ENCODE measurements around the gene PPP6R3.

The PPP6R3 gene

GRCh38 chr11:68460741-68461574 lies at the start of gene PPP6R3:
PPP6R3 (plus strand) TSS chr11:68460752; CDS start chr11:68537665, 76,913 bp downstream.
- TF ChIP-seq CSDC2 (CRISPR knock-in tag; IDR thresholded peaks at IDR 0.05) (no peak), ESRRG (CRISPR knock-in tag; IDR thresholded peaks at IDR 0.05) (no peak)
- peak; percentile 35 for ATAC-seq

- ATAC-seq: no peak
- TF ChIP-seq TOX (CRISPR knock-in tag; IDR thresholded peaks at IDR 0.05; ENCODE audit: borderline replicate concordance) (no peak), ZFP30 (CRISPR knock-in tag; IDR thresholded peaks at IDR 0.05) (no peak), ZNF8 (CRISPR knock-in tag; IDR thresholded peaks at IDR 0.05) (no peak), ZFP3 (CRISPR knock-in tag; IDR thresholded peaks at IDR 0.05) (no peak), OSR1 (CRISPR knock-in tag; IDR thresholded peaks at IDR 0.05) (no peak), BACH2 (CRISPR knock-in tag; IDR thresholded peaks at IDR 0.05; ENCODE audit: borderline replicate concordance) (no peak), RARB (CRISPR knock-in tag; IDR thresholded peaks at IDR 0.05) (no peak), PATZ1 (CRISPR knock-in tag; IDR thresholded peaks at IDR 0.05; ENCODE audit: borderline replicate concordance) (no peak), ISL1 (CRISPR knock-in tag; IDR thresholded peaks at IDR 0.05) (no peak), TCF4 (CRISPR knock-in tag; IDR thresholded peaks at IDR 0.05; ENCODE audit: borderline replicate concordance) (no peak), ZNF70 (CRISPR knock-in tag; IDR thresholded peaks at IDR 0.05) (no peak), ZC3H10 (CRISPR knock-in tag; IDR thresholded peaks at IDR 0.05) (no peak), ARNTL (CRISPR knock-in tag; IDR thresholded peaks at IDR 0.05; ENCODE audit: borderline replicate concordance, low read depth) (no peak), ZNF565 (CRISPR knock-in tag; conservative IDR thresholded peaks at IDR 0.05; ENCODE audit: low read depth) (no peak)
- TF ChIP-seq, protein P1, sequence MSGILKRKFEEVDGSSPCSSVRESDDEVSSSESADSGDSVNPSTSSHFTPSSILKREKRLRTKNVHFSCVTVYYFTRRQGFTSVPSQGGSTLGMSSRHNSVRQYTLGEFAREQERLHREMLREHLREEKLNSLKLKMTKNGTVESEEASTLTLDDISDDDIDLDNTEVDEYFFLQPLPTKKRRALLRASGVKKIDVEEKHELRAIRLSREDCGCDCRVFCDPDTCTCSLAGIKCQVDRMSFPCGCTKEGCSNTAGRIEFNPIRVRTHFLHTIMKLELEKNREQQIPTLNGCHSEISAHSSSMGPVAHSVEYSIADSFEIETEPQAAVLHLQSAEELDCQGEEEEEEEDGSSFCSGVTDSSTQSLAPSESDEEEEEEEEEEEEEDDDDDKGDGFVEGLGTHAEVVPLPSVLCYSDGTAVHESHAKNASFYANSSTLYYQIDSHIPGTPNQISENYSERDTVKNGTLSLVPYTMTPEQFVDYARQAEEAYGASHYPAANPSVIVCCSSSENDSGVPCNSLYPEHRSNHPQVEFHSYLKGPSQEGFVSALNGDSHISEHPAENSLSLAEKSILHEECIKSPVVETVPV (CRISPR knock-in tag; IDR thresholded peaks at IDR 0.05): no peak
- TF ChIP-seq, protein P2, sequence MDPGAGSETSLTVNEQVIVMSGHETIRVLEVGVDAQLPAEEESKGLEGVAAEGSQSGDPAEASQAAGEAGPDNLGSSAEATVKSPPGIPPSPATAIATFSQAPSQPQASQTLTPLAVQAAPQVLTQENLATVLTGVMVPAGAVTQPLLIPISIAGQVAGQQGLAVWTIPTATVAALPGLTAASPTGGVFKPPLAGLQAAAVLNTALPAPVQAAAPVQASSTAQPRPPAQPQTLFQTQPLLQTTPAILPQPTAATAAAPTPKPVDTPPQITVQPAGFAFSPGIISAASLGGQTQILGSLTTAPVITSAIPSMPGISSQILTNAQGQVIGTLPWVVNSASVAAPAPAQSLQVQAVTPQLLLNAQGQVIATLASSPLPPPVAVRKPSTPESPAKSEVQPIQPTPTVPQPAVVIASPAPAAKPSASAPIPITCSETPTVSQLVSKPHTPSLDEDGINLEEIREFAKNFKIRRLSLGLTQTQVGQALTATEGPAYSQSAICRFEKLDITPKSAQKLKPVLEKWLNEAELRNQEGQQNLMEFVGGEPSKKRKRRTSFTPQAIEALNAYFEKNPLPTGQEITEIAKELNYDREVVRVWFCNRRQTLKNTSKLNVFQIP (CRISPR knock-in tag; IDR thresholded peaks at IDR 0.05; ENCODE audit: borderline replicate concordance, low read depth): no peak
- TF ChIP-seq, protein P3, sequence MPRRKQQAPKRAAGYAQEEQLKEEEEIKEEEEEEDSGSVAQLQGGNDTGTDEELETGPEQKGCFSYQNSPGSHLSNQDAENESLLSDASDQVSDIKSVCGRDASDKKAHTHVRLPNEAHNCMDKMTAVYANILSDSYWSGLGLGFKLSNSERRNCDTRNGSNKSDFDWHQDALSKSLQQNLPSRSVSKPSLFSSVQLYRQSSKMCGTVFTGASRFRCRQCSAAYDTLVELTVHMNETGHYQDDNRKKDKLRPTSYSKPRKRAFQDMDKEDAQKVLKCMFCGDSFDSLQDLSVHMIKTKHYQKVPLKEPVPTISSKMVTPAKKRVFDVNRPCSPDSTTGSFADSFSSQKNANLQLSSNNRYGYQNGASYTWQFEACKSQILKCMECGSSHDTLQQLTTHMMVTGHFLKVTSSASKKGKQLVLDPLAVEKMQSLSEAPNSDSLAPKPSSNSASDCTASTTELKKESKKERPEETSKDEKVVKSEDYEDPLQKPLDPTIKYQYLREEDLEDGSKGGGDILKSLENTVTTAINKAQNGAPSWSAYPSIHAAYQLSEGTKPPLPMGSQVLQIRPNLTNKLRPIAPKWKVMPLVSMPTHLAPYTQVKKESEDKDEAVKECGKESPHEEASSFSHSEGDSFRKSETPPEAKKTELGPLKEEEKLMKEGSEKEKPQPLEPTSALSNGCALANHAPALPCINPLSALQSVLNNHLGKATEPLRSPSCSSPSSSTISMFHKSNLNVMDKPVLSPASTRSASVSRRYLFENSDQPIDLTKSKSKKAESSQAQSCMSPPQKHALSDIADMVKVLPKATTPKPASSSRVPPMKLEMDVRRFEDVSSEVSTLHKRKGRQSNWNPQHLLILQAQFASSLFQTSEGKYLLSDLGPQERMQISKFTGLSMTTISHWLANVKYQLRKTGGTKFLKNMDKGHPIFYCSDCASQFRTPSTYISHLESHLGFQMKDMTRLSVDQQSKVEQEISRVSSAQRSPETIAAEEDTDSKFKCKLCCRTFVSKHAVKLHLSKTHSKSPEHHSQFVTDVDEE (CRISPR knock-in tag; IDR thresholded peaks at IDR 0.05): no peak
Observed at GRCh38 chr11:68411501-68411991, 49.0 kb upstream of the PPP6R3 start.

DNA sequence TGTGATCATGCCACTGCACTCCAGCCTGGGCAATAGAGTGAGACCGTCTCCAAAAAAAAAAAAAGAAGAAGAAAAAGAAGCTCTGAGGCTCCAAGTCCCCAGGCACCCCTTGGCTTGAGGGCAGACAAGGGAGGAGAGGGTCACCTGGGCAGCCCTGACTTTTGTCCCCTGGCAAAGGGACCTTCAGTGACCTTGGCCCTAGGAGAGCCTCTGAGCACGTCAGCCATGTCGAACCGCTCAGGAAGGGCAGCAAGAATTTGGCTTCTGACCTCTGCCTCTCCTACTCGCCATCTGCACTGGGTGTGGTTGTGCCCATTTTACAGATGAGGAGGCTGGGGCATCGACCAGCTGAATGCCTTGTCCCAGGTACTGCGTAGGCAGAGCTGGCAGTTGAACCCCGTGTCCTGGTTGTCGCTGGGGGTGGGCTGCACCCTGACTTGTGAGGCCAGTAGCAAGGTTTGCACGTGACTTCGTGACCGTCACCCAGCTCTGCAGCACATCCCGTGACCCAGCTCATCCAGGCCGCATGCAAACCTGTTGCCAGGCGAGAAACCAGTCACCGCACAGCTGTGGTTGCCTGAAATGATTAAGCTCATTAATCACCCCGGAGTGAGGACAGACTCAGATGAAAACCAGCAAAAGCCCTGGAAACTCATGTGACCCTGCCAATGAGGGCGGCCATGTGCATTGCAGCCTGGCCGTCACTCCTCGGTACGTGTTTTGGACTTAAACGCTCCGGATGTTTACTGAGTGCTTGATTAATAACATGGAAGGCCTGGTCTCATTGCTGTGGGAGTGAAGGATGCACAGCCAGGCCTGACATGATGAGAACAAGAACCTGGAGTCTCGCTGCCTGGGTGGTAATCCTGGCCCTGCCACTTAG lies 47.7 kb upstream of the PPP6R3 start:
- TF ChIP-seq OSR1 (CRISPR knock-in tag; IDR thresholded peaks at IDR 0.05) (no peak), RARB (CRISPR knock-in tag; IDR thresholded peaks at IDR 0.05) (no peak), CSDC2 (CRISPR knock-in tag; IDR thresholded peaks at IDR 0.05) (no peak), PPARA (CRISPR knock-in tag; IDR thresholded peaks at IDR 0.05; ENCODE audit: borderline replicate concordance) (no peak), ZNF565 (CRISPR knock-in tag; conservative IDR thresholded peaks at IDR 0.05; ENCODE audit: low read depth) (no peak)
- no peak for ATAC-seq
